H9 (cell line): Measurements from ENCODE around the gene CCDC126. TPM values are rescaled to one million over a fixed set of nuclear protein-coding genes. Genes with fewer than 3 reads are reported as not detected.

ENCODE experiments used
- DNase-seq: peaks from one replicate; pipeline ENCODE4 v3.0.0-alpha.2; 2017
- H2AFZ ChIP-seq: one replicate; pipeline ENCODE4 v1.6.1; 2013; ENCODE audit warnings: mild to moderate bottlenecking, low read length, control low read depth, moderate library complexity
- H2AK5ac ChIP-seq: 2 replicates; pipeline ENCODE4 v1.6.1; 2013; ENCODE audit warnings: low read length, control low read depth, mixed read lengths; ENCODE audit not compliant: insufficient read length
- H2BK120ac ChIP-seq: one replicate; pipeline ENCODE4 v1.6.1; 2013; ENCODE audit warnings: low read depth, mild to moderate bottlenecking, low read length, control low read depth, inconsistent platforms; ENCODE audit not compliant: poor library complexity, severe bottlenecking
- H2BK12ac ChIP-seq: 2 replicates; pipeline ENCODE4 v1.6.1; 2013; ENCODE audit warnings: low read length, control low read depth, mixed read lengths, low read depth; ENCODE audit not compliant: insufficient read length
- H2BK15ac ChIP-seq: 2 replicates; pipeline ENCODE4 v1.6.1; 2013; ENCODE audit warnings: low read depth, low read length, control low read depth
- H2BK20ac ChIP-seq: one replicate; pipeline ENCODE4 v1.6.1; 2013; ENCODE audit warnings: low read depth, mild to moderate bottlenecking, low read length, control low read depth, inconsistent platforms; ENCODE audit not compliant: poor library complexity, severe bottlenecking
- H2BK5ac ChIP-seq: 2 replicates; pipeline ENCODE4 v1.6.1; 2013; ENCODE audit warnings: low read length, control low read depth, mixed read lengths; ENCODE audit not compliant: insufficient read length
- H3K14ac ChIP-seq: 2 replicates; pipeline ENCODE4 v1.6.1; 2013; ENCODE audit warnings: low read length, control low read depth; ENCODE audit not compliant: insufficient read depth
- H3K18ac ChIP-seq: 2 replicates; pipeline ENCODE4 v1.6.1; 2013; ENCODE audit warnings: low read depth, mild to moderate bottlenecking, mixed read lengths, low read length, control low read depth; ENCODE audit not compliant: insufficient read length
- H3K23ac ChIP-seq: 2 replicates; pipeline ENCODE4 v1.6.1; 2013; ENCODE audit warnings: low read length, control low read depth, mixed read lengths, low read depth; ENCODE audit not compliant: insufficient read length
- H3K23me2 ChIP-seq: 2 replicates; pipeline ENCODE4 v1.6.1; 2013; ENCODE audit warnings: low read depth, mild to moderate bottlenecking, mixed read lengths, low read length, control low read depth; ENCODE audit not compliant: insufficient read length, poor library complexity, severe bottlenecking
- H3K27ac ChIP-seq: 2 replicates; pipeline ENCODE4 v1.5.1; 2013; ENCODE audit warnings: low read length, control low read depth, mixed read lengths, low read depth; ENCODE audit not compliant: insufficient read length
- H3K27me3 ChIP-seq: 2 replicates; pipeline ENCODE4 v1.6.1; 2013; ENCODE audit warnings: low read length, control low read depth, inconsistent platforms; ENCODE audit not compliant: insufficient read depth
- H3K4ac ChIP-seq: 2 replicates; pipeline ENCODE4 v1.6.1; 2013; ENCODE audit warnings: low read depth, mild to moderate bottlenecking, control low read depth, inconsistent platforms, low read length, moderate library complexity
- H3K4me1 ChIP-seq: 2 replicates; pipeline ENCODE4 v1.6.1; 2013; ENCODE audit warnings: low read length, control low read depth, inconsistent platforms; ENCODE audit not compliant: insufficient read depth
- H3K4me2 ChIP-seq: 2 replicates; pipeline ENCODE4 v1.6.1; 2013; ENCODE audit warnings: low read length, control low read depth, mixed read lengths; ENCODE audit not compliant: insufficient read length, insufficient read depth
- H3K56ac ChIP-seq: 2 replicates; pipeline ENCODE4 v1.6.1; 2013; ENCODE audit warnings: low read depth, mild to moderate bottlenecking, mixed read lengths, low read length, control low read depth; ENCODE audit not compliant: insufficient read length
- H3K79me1 ChIP-seq: 2 replicates; pipeline ENCODE4 v1.6.1; 2013; ENCODE audit warnings: low read depth, mild to moderate bottlenecking, moderate library complexity, low read length, control low read depth, inconsistent platforms; ENCODE audit not compliant: insufficient read depth, poor library complexity, severe bottlenecking
- H3K79me2 ChIP-seq: 2 replicates; pipeline ENCODE4 v1.6.1; 2013; ENCODE audit warnings: low read length, control low read depth, inconsistent platforms; ENCODE audit not compliant: insufficient read depth
- H3K9ac ChIP-seq: 2 replicates; pipeline ENCODE4 v1.6.1; 2013; ENCODE audit warnings: low read length, control low read depth, mixed read lengths; ENCODE audit not compliant: insufficient read length; ENCODE audit errors: extremely low read depth
- H3K9me3 ChIP-seq: one replicate; pipeline ENCODE4 v1.6.1; 2013; ENCODE audit warnings: low read depth, low read length, inconsistent platforms; ENCODE audit not compliant: control insufficient read depth
- H3T11ph ChIP-seq: one replicate; pipeline ENCODE4 v1.6.1; 2013; ENCODE audit warnings: mild to moderate bottlenecking, low read length, control low read depth, inconsistent platforms
- H4K20me1 ChIP-seq: one replicate; pipeline ENCODE4 v1.6.1; 2013; ENCODE audit not compliant: control insufficient read depth, insufficient read length, insufficient read depth
- H4K5ac ChIP-seq: 2 replicates; pipeline ENCODE4 v1.6.1; 2013; ENCODE audit warnings: low read depth, mild to moderate bottlenecking, mixed read lengths, low read length, control low read depth; ENCODE audit not compliant: insufficient read length
- H4K8ac ChIP-seq: replicated peaks from 2 replicates; pipeline ENCODE4 v1.6.1; 2013; ENCODE audit warnings: low read length, control low read depth, mixed read lengths, low read depth; ENCODE audit not compliant: insufficient read length
- H4K91ac ChIP-seq: 2 replicates; pipeline ENCODE4 v1.6.1; 2013; ENCODE audit warnings: low read depth, mild to moderate bottlenecking, moderate library complexity, mixed read lengths, low read length, control low read depth; ENCODE audit not compliant: insufficient read length
- H3K27ac Mint-ChIP-seq, 3 experiments: 2 replicates in 2 of 3; 3 replicates in 1 of 3; pipeline ENCODE4 v1.8.0; 2020 to 2021; ENCODE audit warnings: mixed read lengths in 3 of 3, mild to moderate bottlenecking in 1 of 3, moderate library complexity in 1 of 3
- H3K27me3 Mint-ChIP-seq: 2 replicates; pipeline ENCODE4 v1.8.0; 2021; ENCODE audit warnings: low read depth, mild to moderate bottlenecking, moderate library complexity, mixed read lengths
- H3K36me3 Mint-ChIP-seq, 3 experiments: 2 replicates in 2 of 3; 3 replicates in 1 of 3; pipeline ENCODE4 v1.8.0; 2020 to 2021; ENCODE audit warnings: low read depth in 3 of 3, mixed read lengths in 3 of 3; ENCODE audit not compliant: insufficient read depth in 1 of 3
- H3K4me1 Mint-ChIP-seq, 2 experiments: 2 replicates each; pipeline ENCODE4 v1.8.0; 2020; ENCODE audit warnings: mixed read lengths in 2 of 2
- H3K4me3 Mint-ChIP-seq, 2 experiments: 2 replicates in 1 of 2; 3 replicates in 1 of 2; pipeline ENCODE4 v1.8.0; 2020 to 2021; ENCODE audit warnings: mild to moderate bottlenecking in 2 of 2, mixed read lengths in 2 of 2, moderate library complexity in 1 of 2
- H3K9me3 Mint-ChIP-seq, 2 experiments: 2 replicates in 1 of 2; 3 replicates in 1 of 2; pipeline ENCODE4 v1.8.0; 2020; ENCODE audit warnings: mild to moderate bottlenecking in 2 of 2, mixed read lengths in 2 of 2, moderate library complexity in 1 of 2
- CTCF ChIP-seq: fragments of 200-600 bp; sonication (generic); conservative IDR thresholded peaks from 3 replicates; pipeline ENCODE4 v1.8.0; 2021; ENCODE audit warnings: antibody characterized with exemption, mild to moderate bottlenecking
- total RNA-seq: library from RNA; stranded (reverse); gene quantifications from 2 replicates; pipeline ENCODE4 v1.2.1, GENCODE V29; 2021

Gene CCDC126
- total RNA-seq, 1 experiment from 2014 or later = 4.0 TPM

- no peaks in the 10 kb centered on the region for H3K23me2 ChIP-seq
- H3K23ac ChIP-seq = no peak overlapping the region
- Mint-ChIP-seq H3K4me1 (peaks cover 0 to 2% of the 10 kb centered on the region in 2 experiments; a peak in 1 of 4 replicates), H3K9me3 (peaks cover 2 to 4% of the 10 kb centered on the region in 2 experiments; a peak in 3 of 5 replicates), H3K27ac (no peak overlapping the region), H3K36me3 (peaks cover 38 to 56% (median 41%) of the 10 kb centered on the region in 3 experiments), H3K4me3 (no peak overlapping the region), H3K27me3 (no peaks in the 10 kb centered on the region)
- no peak overlapping the region for H2BK120ac ChIP-seq
- no peak overlapping the region for H3K18ac ChIP-seq
- H2BK12ac ChIP-seq = no peak overlapping the region
- no peak overlapping the region for H3T11ph ChIP-seq
- no peak overlapping the region for H2BK20ac ChIP-seq
- H4K5ac ChIP-seq = no peak overlapping the region
- H3K4me2 ChIP-seq = no peak overlapping the region
- H2BK15ac ChIP-seq = no peak overlapping the region
- H4K91ac ChIP-seq = no peak overlapping the region
- H3K79me1 ChIP-seq = peaks cover 2% of the 10 kb centered on the region
- no peaks in the 10 kb centered on the region for H4K20me1 ChIP-seq
- H3K27me3 ChIP-seq = no peaks in the 10 kb centered on the region
- no peak overlapping the region for H4K8ac ChIP-seq
- no peaks in the 10 kb centered on the region for H3K9me3 ChIP-seq
- H3K14ac ChIP-seq = no peak overlapping the region
- no peaks in the 10 kb centered on the region for H3K4me1 ChIP-seq
- H3K79me2 ChIP-seq = no peaks in the 10 kb centered on the region
- H3K27ac ChIP-seq = no peak overlapping the region
- H3K9ac ChIP-seq = no peak overlapping the region
- no peak for DNase-seq
- no peak overlapping the region for H2AFZ ChIP-seq
- H3K4ac ChIP-seq = no peak overlapping the region
- H2BK5ac ChIP-seq = no peak overlapping the region
- no peak overlapping the region for H3K56ac ChIP-seq
- no peak for TF ChIP-seq CTCF
- no peak overlapping the region for H2AK5ac ChIP-seq
Measured at GRCh38 chr7:23693224-23693623, 96.0 kb downstream of the CCDC126 start.

Other genes starting within 250 kb of the CCDC126 start
- gene IGF2BP3, start 126.9 kb upstream of the CCDC126 start, total RNA-seq = 180 and 197 TPM in 2 replicates
- gene TRA2A, start 65.4 kb upstream of the CCDC126 start, total RNA-seq = 164 and 169 TPM in 2 replicates
- 13.4 and 15.0 TPM in 2 replicates for gene FAM221A, start 82.8 kb downstream of the CCDC126 start, total RNA-seq
- gene STK31, start 112.8 kb downstream of the CCDC126 start, total RNA-seq = 0.24 and 0.33 TPM in 2 replicates